A673 (cell line): ENCODE data around the gene ARHGAP18.

ENCODE experiments used
- EZH2 ChIP-seq: fragments of 200-600 bp; sonication (generic); IDR thresholded peaks from 2 replicates; pipeline ENCODE4 v1.6.1; 2017; ENCODE audit warnings: borderline replicate concordance, low read depth, mild to moderate bottlenecking, mixed read lengths, antibody characterized with exemption, low read length; ENCODE audit not compliant: poor library complexity, severe bottlenecking
- TF ChIP-seq, protein P1 (sequence below): fragments of 300-800, 200-600 bp; sonication (generic); conservative IDR thresholded peaks from 2 replicates; pipeline ENCODE4 v1.5.1; 2017; ENCODE audit warnings: low read depth, mild to moderate bottlenecking, antibody characterized with exemption, low read length, moderate library complexity, mixed read lengths

DNA sequence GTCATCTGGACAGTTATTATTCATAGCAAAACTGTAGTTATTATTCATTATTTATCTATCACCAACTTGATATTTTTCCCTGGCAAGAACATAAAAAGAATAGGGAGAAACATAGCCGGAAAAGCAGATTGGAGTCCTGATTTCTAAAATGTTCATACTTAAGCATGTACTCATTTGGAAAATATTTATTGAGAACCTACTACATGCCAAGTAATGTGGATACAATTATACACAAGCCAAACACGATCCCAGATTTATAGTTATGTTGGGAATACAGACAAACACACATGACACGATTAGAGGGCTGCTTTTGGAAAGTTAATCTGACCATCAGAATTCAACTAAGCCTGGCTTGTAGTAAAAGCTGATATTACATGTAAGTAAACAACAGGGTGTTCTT, 30.7 kb downstream of the ARHGAP18 start:
- TF ChIP-seq, protein P1, sequence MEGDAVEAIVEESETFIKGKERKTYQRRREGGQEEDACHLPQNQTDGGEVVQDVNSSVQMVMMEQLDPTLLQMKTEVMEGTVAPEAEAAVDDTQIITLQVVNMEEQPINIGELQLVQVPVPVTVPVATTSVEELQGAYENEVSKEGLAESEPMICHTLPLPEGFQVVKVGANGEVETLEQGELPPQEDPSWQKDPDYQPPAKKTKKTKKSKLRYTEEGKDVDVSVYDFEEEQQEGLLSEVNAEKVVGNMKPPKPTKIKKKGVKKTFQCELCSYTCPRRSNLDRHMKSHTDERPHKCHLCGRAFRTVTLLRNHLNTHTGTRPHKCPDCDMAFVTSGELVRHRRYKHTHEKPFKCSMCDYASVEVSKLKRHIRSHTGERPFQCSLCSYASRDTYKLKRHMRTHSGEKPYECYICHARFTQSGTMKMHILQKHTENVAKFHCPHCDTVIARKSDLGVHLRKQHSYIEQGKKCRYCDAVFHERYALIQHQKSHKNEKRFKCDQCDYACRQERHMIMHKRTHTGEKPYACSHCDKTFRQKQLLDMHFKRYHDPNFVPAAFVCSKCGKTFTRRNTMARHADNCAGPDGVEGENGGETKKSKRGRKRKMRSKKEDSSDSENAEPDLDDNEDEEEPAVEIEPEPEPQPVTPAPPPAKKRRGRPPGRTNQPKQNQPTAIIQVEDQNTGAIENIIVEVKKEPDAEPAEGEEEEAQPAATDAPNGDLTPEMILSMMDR, result no peak
- no peak for TF ChIP-seq EZH2
